ENCODE measurements around the gene WNK1. TPM values are rescaled to one million over a fixed set of nuclear protein-coding genes. Genes with fewer than 3 reads are reported as not detected.

The WNK1 gene
- polyA plus RNA-seq, 1 donor from 2014 or later: 25.9 TPM

DNA sequence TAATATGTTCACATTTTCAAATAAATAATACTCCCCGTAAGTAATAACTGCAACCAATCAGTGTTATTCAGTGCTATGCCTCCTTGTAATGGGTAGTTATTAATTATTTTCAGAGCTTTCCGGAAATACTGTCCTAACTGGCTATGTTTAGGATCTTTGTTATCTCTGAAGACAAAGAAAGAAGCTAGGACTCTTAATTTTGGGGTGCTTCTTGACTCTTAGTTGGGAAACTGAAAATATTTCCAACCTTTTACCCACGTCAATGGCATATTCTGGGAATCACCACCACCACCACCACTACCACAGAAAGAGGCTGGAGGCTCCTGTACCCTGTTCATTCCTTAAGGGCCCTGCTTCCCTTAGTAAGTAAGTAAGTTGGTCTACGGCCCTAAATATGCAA is 158.0 kb downstream of the WNK1 start:
- no peaks in the 10 kb centered on the region for H3F3A ChIP-seq (ENCODE audit: insufficient read depth, low read length, poor library complexity, severe bottlenecking)
- H2AFZ ChIP-seq (ENCODE audit: low read depth, low read length): no peak overlapping the region
- H3K4me2 ChIP-seq (ENCODE audit: low read length): no peak overlapping the region
- H3K9me2 ChIP-seq (ENCODE audit: insufficient read depth, low read length): no peaks in the 10 kb centered on the region
- no peak overlapping the region for H3K27ac ChIP-seq (ENCODE audit: low read length)
- no peaks in the 10 kb centered on the region for H3K27me3 ChIP-seq (ENCODE audit: insufficient read depth, low read depth, low read length)
- H3K79me2 ChIP-seq (replicated peaks; ENCODE audit: insufficient read depth, low read length): no peaks in the 10 kb centered on the region
- H4K20me1 ChIP-seq (ENCODE audit: insufficient read depth): no peaks in the 10 kb centered on the region
- peaks cover 12% of the 10 kb centered on the region for H3K36me3 ChIP-seq (ENCODE audit: insufficient read depth, low read length)
- TF ChIP-seq POLR2AphosphoS5 (IDR thresholded peaks at IDR 0.05) (no peak), EP300 (conservative IDR thresholded peaks at IDR 0.05; ENCODE audit: poor library complexity, severe bottlenecking) (no peak), SMC3 (conservative IDR thresholded peaks at IDR 0.05; ENCODE audit: poor library complexity) (no peak), EZH2 (IDR thresholded peaks at IDR 0.05; ENCODE audit: borderline replicate concordance, insufficient read depth, low read length, poor library complexity, severe bottlenecking) (no peak), RAD21 (conservative IDR thresholded peaks at IDR 0.05) (no peak), MXI1 (conservative IDR thresholded peaks at IDR 0.05; ENCODE audit: poor library complexity, severe bottlenecking) (no peak), TAF1 (IDR thresholded peaks at IDR 0.05; ENCODE audit: low read depth) (no peak)
- TF ChIP-seq, protein P1, sequence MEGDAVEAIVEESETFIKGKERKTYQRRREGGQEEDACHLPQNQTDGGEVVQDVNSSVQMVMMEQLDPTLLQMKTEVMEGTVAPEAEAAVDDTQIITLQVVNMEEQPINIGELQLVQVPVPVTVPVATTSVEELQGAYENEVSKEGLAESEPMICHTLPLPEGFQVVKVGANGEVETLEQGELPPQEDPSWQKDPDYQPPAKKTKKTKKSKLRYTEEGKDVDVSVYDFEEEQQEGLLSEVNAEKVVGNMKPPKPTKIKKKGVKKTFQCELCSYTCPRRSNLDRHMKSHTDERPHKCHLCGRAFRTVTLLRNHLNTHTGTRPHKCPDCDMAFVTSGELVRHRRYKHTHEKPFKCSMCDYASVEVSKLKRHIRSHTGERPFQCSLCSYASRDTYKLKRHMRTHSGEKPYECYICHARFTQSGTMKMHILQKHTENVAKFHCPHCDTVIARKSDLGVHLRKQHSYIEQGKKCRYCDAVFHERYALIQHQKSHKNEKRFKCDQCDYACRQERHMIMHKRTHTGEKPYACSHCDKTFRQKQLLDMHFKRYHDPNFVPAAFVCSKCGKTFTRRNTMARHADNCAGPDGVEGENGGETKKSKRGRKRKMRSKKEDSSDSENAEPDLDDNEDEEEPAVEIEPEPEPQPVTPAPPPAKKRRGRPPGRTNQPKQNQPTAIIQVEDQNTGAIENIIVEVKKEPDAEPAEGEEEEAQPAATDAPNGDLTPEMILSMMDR (IDR thresholded peaks at IDR 0.05; ENCODE audit: poor library complexity, severe bottlenecking): no peak
- TF ChIP-seq, protein P2, sequence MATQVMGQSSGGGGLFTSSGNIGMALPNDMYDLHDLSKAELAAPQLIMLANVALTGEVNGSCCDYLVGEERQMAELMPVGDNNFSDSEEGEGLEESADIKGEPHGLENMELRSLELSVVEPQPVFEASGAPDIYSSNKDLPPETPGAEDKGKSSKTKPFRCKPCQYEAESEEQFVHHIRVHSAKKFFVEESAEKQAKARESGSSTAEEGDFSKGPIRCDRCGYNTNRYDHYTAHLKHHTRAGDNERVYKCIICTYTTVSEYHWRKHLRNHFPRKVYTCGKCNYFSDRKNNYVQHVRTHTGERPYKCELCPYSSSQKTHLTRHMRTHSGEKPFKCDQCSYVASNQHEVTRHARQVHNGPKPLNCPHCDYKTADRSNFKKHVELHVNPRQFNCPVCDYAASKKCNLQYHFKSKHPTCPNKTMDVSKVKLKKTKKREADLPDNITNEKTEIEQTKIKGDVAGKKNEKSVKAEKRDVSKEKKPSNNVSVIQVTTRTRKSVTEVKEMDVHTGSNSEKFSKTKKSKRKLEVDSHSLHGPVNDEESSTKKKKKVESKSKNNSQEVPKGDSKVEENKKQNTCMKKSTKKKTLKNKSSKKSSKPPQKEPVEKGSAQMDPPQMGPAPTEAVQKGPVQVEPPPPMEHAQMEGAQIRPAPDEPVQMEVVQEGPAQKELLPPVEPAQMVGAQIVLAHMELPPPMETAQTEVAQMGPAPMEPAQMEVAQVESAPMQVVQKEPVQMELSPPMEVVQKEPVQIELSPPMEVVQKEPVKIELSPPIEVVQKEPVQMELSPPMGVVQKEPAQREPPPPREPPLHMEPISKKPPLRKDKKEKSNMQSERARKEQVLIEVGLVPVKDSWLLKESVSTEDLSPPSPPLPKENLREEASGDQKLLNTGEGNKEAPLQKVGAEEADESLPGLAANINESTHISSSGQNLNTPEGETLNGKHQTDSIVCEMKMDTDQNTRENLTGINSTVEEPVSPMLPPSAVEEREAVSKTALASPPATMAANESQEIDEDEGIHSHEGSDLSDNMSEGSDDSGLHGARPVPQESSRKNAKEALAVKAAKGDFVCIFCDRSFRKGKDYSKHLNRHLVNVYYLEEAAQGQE (IDR thresholded peaks at IDR 0.05; ENCODE audit: borderline replicate concordance): no peak
- no peak overlapping the region for H3K4me3 ChIP-seq (ENCODE audit: low read length)
- H3K9ac ChIP-seq (ENCODE audit: low read length): no peak overlapping the region
- H3K9me3 ChIP-seq (ENCODE audit: low read length): no peaks in the 10 kb centered on the region

DNA sequence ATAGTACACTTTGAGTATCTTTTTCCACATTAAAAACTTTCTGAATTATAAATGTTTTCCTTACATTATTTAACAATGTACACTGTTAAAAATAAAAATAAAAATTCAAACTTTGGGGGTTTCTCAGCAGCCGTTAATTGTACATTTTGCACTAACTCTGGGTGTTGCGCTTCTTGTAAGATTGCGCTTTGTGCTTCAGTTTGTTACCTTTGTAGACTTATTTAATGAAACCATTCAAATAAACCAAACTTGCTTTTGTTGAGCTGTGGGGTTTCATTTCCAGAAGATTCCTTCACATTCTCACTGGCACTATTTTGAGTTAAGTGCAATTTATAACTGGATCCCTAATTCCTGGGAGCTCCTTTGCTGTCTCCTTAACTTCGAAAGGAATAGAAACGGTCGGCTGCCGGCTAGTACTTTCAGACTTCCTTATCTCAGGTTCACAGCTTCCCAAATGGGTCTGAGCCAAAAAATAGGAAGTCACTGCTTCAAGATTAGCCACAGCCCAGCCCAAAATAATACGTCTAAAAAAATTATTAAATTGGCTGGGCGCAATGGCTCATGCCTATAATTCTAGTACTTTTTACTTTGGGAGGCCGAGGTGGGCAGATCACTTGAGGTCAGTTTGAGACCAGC is 158.9 kb downstream of the WNK1 start:
- Histone ChIP-seq H3K79me2 (replicated peaks; ENCODE audit: insufficient read depth, low read length) (no peaks in the 10 kb centered on the region), H3F3A (ENCODE audit: insufficient read depth, low read length, poor library complexity, severe bottlenecking) (no peaks in the 10 kb centered on the region), H3K9ac (ENCODE audit: low read length) (no peak overlapping the region), H2AFZ (ENCODE audit: low read depth, low read length) (no peak overlapping the region), H3K27ac (ENCODE audit: low read length) (no peak overlapping the region), H3K9me2 (ENCODE audit: insufficient read depth, low read length) (no peaks in the 10 kb centered on the region), H3K4me3 (ENCODE audit: low read length) (no peak overlapping the region), H3K4me2 (ENCODE audit: low read length) (no peak overlapping the region), H3K36me3 (ENCODE audit: insufficient read depth, low read length) (peaks cover 9% of the 10 kb centered on the region), H3K27me3 (ENCODE audit: insufficient read depth, low read depth, low read length) (no peaks in the 10 kb centered on the region), H4K20me1 (ENCODE audit: insufficient read depth) (no peaks in the 10 kb centered on the region), H3K9me3 (ENCODE audit: low read length) (no peaks in the 10 kb centered on the region)
- TF ChIP-seq RAD21 (conservative IDR thresholded peaks at IDR 0.05) (no peak), EP300 (conservative IDR thresholded peaks at IDR 0.05; ENCODE audit: poor library complexity, severe bottlenecking) (no peak), POLR2AphosphoS5 (IDR thresholded peaks at IDR 0.05) (no peak), MXI1 (conservative IDR thresholded peaks at IDR 0.05; ENCODE audit: poor library complexity, severe bottlenecking) (no peak), SMC3 (conservative IDR thresholded peaks at IDR 0.05; ENCODE audit: poor library complexity) (no peak), TAF1 (IDR thresholded peaks at IDR 0.05; ENCODE audit: low read depth) (no peak), EZH2 (IDR thresholded peaks at IDR 0.05; ENCODE audit: borderline replicate concordance, insufficient read depth, low read length, poor library complexity, severe bottlenecking) (no peak)
- TF ChIP-seq, protein P1 (IDR thresholded peaks at IDR 0.05; ENCODE audit: poor library complexity, severe bottlenecking): no peak
- TF ChIP-seq, protein P2 (IDR thresholded peaks at IDR 0.05; ENCODE audit: borderline replicate concordance): no peak
